ENCODE measurements around the gene CDX2.

CDX2 gene

DNA sequence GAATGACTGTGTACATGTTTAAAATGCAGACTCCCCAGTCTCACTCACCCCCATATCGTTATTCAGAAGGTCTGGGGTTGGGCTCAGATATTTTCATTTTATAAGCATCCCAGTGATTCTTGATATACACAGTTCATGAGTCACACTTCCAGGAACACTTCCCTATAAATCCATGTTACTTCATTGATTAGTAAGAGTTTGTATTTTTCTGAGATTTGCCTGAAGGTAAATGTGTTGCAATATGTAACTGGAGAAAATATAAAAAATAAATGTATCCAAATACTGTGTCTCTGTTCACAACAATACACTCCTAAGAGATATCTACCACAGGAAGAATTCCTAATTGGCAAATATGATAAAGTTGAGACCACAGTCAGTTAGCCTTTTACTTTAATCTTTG lies 56.0 kb downstream of the CDX2 start:
- DNase-seq, result no peak

DNA sequence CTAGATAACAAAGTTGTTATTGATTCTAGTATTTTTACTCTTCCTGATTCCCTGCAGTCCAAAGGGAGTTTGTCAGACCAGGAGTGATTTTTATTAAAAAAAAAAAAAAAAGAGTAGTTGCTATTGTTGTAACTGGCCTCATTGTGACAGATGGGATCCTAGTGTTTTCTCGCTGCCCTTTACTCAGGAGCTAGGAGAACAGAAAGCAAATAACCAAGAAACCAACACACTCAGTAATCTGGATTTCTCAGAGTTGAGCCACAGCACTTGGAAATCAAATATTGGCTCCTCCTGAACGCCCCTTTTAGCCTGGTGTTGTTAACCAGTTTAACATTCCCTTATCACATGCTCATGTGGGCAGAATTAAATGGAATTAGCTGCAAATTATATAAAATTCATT lies 57.6 kb downstream of the CDX2 start:
- DNase-seq, result no peak

All from bone marrow (tissue), 2 donors.